Cerebellar nuclear complex (tissue), 1 donor: ENCODE measurements around the gene ELAPOR2.
"Not testable (repeated sequence)": the region's sequence is repeated elsewhere in the genome, so short reads cannot be mapped to it uniquely, and the experiment has no call there.

Source experiments
- DNase-seq, 2 experiments: peaks; one replicate each; lab custom pipeline; 2025; lab: John Stamatoyannopoulos, UW

Gene ELAPOR2

DNA sequence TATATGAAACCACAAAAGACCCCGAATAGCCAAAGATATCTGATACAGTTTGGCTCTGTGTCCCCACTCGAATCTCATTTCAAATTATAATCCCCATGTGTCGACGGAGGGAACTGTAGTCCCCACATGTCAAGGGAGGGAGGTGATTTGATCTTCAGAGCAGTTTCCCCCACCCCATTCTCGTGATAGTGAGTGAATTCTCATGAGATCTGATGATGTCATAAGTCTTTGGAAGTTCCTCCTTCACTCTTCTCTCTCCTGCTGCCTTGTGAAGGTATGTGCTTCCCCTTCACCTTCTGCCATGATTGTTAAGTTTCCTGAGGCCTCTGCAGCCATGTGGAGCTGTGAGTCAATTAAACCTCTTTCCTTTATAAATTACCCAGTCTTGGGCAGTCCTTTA, 13.0 kb downstream of the ELAPOR2 start:
- no peak for DNase-seq

DNA sequence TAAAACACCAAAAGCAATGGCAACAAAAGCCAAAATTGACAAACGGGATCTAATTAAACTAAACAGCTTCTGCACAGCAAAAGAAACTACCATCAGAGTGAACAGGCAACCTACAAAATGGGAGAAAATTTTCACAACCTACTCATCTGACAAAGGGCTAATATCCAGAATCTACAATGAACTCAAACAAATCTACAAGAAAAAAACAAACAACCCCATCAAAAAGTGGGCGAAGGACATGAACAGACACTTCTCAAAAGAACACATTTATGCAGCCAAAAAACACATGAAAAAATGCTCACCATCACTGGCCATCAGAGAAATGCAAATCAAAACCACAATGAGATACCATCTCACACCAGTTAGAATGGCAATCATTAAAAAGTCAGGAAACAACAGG, 14.7 kb downstream of the ELAPOR2 start:
- not testable (repeated sequence) for DNase-seq

DNA sequence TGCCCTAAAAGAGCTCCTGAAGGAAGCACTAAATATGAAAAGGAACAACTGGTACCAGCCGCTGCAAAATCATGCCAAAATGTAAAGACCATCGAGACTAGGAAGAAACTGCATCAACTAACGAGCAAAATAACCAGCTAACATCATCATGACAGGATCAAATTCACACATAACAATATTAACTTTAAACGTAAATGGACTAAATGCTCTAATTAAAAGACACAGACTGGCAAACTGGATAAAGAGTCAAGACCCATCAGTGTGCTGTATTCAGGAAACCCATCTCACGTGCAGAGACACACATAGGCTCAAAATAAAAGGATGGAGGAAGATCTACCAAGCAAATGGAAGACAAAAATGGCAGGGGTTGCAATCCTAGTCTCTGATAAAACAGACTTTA, 17.9 kb downstream of the ELAPOR2 start:
- not testable (repeated sequence) for DNase-seq

DNA sequence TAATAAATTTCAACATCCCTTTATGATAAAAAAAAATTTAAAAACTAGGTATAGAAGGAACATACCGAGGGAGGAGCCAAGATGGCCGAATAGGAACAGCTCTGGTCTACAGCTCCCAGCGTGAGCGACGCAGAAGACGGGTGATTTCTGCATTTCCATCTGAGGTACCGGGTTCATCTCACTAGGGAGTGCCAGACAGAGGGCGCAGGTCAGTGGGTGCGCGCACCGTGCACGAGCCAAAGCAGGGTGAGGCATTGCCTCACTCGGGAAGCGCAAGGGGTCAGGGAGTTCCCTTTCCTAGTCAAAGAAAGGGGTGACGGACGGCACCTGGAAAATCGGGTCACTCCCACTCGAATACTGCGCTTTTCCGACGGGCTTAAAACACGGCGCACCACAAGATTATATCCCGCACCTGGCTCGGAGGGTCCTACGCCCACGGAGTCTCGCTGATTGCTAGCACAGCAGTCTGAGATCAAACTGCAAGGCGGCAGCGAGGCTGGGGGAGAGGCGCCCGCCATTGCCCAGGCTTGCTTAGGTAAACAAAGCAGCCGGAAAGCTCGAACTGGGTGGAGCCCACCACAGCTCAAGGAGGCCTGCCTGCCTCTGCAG, 19.7 kb downstream of the ELAPOR2 start:
- DNase-seq: not testable (repeated sequence)

DNA sequence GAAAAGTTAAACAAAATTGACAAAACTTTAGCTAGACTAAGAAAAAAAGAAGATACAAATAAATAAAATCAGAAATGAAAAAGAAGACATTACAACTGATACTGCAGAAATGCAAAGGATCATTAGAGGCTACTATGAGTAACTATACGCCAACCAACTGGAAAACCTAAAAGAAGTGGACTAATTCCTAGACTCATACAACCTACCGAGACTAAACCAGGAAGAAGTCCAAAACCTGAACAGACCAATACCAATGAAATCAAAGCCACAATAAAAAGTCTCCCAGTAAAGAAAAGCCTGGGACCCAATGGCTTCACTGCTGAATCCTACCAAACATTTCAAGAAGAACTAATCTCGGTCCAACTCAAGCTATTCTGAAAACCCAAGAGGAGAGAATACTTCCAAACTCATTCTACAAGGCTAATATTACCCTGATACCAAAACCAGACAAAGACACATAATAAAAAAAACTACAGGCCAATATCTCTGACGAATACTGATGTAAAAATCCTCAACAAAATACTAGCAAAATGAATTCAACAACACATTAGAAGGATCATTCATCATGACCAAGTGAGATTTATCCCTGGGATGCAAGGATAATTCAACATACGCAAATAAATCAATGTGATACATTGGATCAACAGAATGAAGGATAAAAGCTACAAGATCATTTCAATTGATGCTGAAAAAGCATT, 20.3 kb downstream of the ELAPOR2 start:
- no peak for DNase-seq

DNA sequence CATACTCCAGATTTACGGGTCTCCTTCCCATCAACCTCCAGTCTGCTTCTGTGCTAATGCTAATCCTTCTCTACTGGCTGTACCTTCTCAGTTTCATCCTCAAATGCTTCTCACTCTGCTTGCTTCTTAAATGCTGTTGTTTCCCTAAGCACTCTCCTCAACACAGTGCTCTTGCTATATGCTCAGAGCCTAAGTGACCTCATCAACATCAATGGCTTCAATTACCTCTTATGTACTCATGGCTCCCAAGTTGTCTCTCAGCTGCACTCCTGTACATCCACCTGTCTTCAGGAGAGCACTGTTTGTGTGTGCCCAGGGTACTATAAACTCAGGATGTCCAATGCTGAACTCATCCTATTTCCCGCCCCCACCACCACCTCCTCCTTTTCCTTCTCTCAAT, 22.5 kb downstream of the ELAPOR2 start:
- DNase-seq: no peak

DNA sequence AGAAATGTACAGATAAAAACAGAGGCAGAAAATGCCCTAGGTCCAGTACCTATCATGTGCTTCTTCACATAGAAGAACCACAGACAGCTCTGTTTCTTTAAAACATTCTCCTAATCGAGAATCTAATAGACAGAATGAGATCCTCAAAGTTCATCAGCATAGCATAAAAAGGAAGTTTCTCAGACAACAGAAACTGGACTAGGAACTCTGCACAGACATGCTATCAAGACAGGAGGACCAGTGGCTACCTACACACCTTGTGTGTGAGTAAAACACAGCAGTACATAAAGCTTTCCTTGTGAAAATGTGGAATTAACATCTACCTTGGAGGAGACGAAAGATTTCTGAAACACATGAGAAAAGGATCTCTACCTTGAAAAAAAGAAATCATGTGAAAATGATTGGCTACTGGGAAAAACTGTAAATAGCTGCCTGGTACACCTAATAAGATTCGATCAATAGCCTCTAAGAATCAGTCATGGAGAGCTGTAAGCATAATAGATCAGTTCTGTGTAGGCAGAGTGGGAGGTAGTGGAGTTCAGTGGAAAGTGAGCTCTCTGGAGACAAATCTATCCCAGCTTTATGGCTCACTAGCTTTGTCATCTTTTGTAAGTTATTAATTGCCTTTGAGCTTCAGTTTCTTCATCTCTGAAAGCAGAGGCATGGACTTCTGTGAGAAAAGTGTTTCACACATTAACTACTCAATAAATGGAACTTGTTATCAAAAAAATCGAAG, 26.7 kb downstream of the ELAPOR2 start:
- no peak for DNase-seq

DNA sequence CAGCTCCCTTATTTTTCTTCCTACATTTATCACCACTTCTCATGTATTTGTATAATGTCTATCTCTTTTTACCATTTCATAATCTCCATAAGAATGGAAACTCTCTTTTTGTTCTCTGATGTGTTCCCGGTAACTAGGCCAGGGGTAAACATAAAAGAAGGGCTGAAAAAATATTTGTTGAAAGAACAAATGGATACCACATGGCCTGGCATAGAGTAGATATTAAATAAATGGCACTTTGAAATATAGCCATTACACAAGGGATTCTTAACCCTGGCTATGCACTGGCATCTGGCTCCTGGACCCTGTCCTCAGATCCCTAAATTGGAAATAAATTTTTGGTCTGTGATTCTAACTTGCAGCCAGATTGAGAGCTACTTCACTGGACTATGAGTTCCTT, 30.4 kb downstream of the ELAPOR2 start:
- no peak for DNase-seq

DNA sequence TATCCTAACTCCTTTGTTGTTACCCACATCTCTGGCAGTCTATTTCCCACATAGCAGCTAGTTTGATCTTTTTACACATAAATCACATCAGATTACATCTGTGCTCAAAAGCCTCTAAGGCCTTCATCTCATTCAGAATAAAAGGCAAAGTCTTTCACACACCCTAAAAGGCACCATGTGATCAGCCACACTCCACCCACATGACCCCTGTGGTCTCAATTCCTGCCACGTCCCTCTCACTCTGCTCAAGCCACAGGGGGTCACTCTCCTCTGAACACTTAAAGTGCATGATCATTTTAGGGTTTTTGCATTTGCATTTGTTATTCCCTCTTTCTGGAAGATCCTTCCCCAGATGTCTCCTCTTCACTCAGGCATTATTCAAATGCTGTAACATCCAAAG, 30.8 kb downstream of the ELAPOR2 start:
- DNase-seq: no peak

DNA sequence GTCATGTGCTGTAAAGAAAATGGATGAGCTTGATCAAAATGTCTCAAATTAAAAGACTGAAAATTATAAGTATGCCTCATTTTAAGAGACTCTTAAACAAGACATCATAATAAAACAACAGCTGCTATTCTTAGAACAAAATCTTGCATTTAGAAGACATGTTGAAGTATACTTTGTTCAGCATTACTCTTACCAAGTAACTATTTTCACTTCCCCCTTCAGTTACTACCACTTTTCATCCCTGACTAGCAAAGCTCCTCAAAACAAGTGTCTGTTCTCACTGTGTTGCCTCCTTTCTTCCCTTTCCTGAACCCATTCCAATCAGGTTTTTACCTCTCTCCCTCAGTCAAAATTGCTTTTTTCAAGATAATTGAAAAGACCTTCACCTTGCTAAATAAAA, 31.6 kb downstream of the ELAPOR2 start:
- DNase-seq: no peak

DNA sequence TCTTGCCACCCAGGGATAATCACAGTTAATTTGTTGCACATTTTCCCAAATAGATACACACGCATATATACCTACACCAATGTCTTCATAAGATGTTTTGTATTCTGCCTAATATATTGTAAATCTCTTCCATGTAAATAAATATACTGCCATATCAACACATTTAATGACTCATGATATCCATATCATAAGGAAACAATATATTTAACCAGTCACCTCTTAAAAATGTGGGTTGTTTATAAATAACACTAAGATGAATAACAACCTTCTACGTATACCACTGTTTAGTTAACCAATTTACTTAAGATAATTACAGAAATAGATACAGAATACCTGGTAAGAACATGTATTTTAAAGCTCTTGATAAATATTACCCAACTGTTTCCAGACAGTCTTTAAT, 38.2 kb downstream of the ELAPOR2 start:
- no peak for DNase-seq

DNA sequence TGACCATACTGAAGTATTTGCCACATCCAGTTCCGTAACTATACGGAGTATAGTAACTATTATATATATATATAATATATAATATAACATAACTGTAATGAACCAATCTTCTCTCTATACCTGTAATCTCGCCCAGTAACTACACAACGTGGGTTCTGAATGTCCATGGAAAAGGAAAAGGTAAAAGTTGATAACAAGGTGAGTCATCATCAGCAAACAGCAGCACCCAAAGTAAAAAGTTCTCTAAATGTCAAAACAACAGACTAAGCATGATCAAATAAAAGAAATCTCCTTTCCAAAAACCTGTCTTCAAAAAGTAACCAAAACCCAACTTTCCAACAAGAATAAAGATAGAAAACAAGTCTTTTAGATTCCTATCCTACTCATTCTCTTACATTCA, 42.8 kb downstream of the ELAPOR2 start:
- no peak for DNase-seq

DNA sequence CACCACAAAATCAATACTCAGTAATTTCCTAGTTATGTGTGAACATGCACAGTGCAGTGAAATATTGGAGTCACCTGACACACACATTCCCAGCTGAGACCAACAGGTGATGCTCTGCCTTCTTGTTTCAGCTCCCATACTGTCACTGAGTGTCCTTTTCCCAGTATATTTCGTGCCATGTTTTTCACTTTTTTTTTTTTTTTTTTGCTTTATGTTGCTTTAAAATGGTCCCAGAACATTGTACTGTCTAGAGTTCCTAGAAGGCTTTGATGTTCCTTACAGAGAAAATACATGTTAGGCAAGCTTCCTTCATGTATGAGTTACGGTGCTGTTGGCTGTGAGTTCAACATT, 45.6 kb downstream of the ELAPOR2 start:
- DNase-seq: no peak

DNA sequence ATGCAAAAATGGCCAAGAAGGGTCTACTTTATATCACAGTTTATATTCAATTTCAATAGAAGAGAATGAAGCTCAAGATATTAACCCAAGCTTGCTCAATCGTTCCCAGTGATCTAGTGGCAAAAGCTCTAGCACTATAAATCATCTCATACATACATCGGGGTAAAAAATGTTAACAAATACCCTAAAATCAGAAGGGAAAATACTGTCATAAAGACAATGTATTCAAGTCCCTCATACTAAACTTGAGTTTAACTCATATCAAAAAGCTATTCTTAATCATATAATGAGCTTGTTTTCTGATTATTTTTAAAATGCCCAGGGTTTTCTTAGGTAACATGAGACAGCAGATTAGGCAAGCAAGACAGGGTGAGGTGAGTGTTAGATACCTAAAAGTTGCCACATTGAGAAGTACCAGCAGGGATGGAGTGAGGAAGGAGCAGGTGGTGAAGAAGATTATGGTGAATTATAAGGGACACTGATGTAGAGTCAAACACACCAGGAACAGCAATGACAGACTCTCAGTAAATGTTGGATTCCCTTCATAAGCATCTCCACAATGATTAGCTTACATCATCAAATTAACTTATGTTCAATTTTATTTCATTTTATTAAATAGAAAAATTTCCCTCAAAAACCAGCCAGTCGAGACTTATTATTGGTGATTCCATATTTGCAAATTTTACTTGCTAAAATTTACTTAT, 46.2 kb downstream of the ELAPOR2 start:
- no peak for DNase-seq
